KBM-7 (cell line): ENCODE results near the gene ARHGAP22.

Source experiments
- DNase-seq: peaks from one replicate; pipeline ENCODE4 v3.0.0-alpha.2; 2015
- in situ Hi-C: fragments of 300-500 bp; cut with MboI; formaldehyde crosslinking; loops from 2 replicates; pipeline ENCODE4 v1.14.3; 2020; ENCODE audit warnings: low sequenced_read_pairs, low pct_unique_long_range_greater_than_20kb, mixed read lengths

ARHGAP22 gene

GRCh38 chr10:48594803-48595538 lies 9.9 kb downstream of the ARHGAP22 start:
- in situ Hi-C loops: no loop called here
- no peak for DNase-seq

GRCh38 chr10:48594371-48594770 lies 10.5 kb downstream of the ARHGAP22 start:
- in situ Hi-C loops: no loop called here

DNA sequence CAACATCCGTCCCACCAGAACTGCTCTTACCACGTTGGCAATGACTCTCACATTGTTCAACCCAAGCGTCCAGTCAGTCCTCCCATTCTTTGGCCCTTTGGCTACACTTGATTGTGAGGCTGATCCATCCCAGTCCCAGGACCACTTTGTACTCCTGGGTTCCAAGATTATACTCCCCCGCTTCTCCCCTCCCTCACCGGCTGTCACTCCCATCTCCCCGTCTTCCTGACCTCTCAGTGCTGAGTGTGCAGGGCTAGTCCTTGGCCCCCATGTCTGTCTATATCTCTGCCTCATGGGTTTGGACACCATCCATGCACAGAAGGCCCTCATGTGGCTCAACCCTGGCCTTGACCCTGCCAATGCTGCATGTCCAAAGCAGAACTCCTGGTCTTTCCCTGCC lies 12.5 kb downstream of the ARHGAP22 start:
- no peak for DNase-seq
- in situ Hi-C loops: no loop called here

More at GRCh38 chr10:48594371-48594770, 10.5 kb downstream of the ARHGAP22 start:
- no peak for DNase-seq

- in situ Hi-C loops: no loop called here
- DNase-seq: no peak
These were observed 13.9 kb downstream of the ARHGAP22 start for GRCh38 chr10:48590945-48591344.

DNA sequence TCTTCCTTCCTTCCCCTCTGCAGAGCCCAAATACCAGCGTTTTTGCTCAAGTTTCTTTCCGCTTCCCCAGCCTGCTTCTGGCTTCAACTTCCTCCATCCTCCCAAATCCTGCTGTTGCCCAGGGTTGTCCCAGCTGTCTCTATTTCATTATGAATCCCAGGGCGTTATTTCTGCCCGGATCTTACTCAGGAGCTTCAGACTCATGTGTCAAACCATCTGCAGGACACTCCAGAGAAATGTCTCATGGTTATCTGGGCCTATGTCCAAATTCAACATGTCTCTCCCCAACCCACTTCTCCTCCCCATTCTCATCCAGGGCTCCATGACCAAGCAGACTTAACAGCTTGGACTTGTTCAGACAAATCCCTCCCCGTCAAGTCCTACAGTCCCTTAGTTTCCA lies 15.6 kb downstream of the ARHGAP22 start:
- in situ Hi-C loops: no loop called here
- no peak for DNase-seq

GRCh38 chr10:48587819-48588218 lies 17.1 kb downstream of the ARHGAP22 start:
- no peak for DNase-seq
- in situ Hi-C loops: no loop called here

DNA sequence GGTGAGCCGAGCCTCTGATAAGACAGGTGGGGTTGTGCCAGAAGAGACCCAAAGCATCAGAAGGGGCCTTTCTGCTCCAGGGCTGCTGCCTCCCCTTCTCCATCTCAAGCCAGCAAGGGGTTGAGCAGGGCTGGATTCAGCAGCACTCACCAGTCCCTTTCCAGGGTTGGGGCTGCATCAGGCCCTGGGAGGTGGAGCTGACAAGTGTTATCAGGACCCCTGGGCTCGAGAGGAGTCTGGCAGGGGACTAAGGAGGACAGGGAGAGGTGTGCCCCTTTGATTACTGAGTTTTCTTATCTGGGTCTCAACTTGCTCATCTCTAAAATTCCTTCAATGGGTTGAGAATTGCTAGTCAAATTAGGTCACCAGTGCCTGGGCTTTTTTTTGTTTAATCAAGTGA lies 17.8 kb downstream of the ARHGAP22 start:
- DNase-seq: no peak
- in situ Hi-C loops: no loop called here

DNA sequence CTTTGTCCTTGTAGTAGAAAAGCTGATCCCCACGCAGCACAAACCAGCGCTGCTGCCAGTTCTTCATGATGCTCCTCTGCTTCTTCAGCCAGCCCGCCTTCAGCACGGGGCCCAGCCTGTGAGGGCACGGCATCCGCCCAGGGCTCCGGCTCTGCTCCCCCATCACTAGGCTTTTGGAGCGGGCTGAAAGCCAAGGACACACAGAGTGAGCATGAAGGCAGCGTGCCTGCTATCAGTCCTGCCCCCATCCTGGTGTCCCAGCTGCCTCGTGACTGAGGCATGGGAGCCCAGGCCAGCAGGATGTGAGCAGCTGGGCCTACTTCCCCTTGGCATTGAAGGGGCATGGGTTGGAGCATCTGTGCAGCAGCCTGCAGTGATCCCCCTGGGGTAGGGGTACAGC lies 21.9 kb downstream of the ARHGAP22 start:
- DNase-seq: no peak
- in situ Hi-C loops: no loop called here

DNA sequence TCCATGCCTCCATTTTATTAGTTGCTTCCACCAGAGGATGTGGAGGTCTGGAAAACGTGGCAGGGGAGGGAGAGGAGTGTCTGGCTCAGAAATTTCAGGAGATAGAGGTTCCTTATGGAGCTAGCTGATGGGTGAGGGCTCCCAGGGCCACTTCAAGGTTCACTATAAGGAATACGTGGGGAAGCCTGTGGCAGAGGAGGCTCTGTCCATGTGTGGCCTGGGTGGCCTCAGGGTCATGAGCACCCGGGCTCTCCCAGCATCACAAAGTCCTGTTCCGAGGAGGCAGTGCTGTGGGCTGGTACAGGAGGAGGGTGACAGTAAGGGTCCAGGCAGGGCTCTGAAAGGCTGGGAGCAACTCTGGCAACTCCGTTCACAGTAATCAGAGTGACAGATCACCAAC lies 24.6 kb downstream of the ARHGAP22 start:
- in situ Hi-C loops: no loop called here
- no peak for DNase-seq

DNA sequence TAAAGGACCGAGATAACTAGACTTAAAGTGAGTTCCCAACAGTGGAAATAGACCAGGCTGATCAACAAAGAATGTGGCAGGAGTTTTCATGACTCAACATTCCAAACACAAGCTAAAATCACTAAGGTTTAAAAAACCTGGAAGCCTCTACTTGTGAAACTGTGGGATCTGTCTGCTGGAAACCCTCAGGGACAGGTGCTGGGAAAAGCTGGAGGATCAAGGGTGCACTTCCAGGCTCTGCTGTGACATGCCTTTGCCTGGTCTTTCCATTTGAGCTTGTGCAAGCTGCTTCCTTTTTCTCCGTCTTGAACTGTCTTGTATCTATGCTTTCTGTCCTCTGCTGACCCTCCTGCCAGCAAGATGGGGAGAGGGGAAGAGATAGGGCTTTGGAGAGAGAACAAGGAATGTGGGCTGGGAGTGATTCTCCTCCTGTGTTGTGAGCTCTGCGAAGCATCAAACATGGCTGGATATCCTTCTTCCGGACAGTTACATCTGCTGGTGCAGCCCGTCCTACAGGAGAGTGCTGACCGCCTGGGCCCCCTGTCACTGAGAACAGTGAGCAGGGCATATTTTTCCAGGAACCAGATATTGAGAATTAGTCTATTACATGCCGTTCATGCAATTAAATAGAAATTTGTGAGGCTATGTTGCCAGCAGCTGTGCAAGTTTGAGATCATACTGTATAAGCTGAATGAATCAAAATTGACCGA lies 25.5 kb downstream of the ARHGAP22 start:
- peak; percentile 37 for DNase-seq
- in situ Hi-C loops: no loop called here

DNA sequence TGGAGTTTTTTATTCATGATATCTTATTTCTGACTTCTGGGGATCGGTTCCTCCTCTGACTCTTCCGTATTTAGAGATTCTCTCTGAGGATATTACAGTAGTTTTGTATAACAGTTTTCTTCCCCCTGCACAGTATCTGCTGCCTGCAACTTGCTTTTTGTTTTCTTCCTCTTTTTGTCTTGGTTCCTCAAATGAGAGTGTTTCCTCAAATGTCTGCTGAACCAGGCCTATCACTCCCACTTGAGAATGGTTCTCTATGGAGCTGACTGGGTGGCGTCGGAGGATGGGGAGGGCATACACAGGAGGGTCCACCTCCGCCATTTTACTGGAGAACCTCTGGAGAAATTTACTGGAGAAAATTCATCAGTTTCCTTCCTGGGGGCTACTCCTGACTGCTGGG lies 27.7 kb downstream of the ARHGAP22 start:
- peak; percentile 96 for DNase-seq
- in situ Hi-C loops: no loop called here

- in situ Hi-C loops: no loop called here
- DNase-seq: no peak
These were observed 28.4 kb downstream of the ARHGAP22 start for GRCh38 chr10:48576501-48576900.

GRCh38 chr10:48575901-48576300 lies 29.0 kb downstream of the ARHGAP22 start:
- in situ Hi-C loops: no loop called here
- no peak for DNase-seq

- in situ Hi-C loops: no loop called here
These were observed 30.0 kb downstream of the ARHGAP22 start for GRCh38 chr10:48574817-48575380.

DNA sequence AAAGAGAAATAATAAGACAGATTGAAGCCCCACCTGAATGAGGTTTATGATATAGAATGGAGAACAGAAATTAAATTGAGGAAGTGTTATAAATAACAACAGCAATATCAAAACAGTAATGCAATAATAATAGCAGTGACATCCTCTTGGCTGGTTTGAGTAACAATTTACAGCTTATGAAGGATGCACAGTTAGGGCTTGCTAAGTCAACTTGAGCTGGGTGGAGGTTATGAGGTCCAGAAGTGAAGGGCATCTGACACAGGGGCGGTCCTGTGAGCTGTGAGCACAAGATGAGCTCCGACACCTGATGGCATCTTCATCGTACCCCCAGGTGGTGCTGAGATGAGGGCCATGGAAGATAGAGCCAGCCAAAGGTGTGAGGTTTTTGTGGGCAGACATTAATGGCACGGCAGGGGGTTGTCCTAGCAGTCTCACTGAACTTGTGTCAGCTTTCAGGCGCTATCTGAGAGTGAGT lies 30.5 kb downstream of the ARHGAP22 start:
- in situ Hi-C loops: no loop called here
- DNase-seq: no peak

More at GRCh38 chr10:48574817-48575380, 30.0 kb downstream of the ARHGAP22 start:
- no peak for DNase-seq

DNA sequence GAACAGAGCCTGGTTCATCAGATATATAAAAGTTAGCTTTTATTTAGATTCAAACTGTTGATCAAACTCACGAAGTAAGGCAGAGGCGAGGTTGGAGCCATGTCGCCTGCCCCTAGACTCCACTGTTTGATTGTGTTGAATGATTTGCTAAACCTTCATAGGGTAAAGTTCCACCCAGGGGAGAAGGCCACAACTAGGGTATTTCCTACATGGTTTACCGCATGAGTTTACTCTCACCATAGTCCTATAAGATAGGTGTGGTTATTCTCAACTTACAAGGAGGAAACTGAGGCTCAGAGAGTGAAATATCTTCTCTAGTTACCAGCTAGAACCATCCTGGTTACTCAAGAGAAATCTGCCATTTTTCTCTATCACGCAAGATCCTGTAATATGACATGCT lies 31.8 kb downstream of the ARHGAP22 start:
- in situ Hi-C loops: no loop called here
- DNase-seq: no peak

GRCh38 chr10:48572414-48572813 lies 32.5 kb downstream of the ARHGAP22 start:
- in situ Hi-C loops: no loop called here
- no peak for DNase-seq

DNA sequence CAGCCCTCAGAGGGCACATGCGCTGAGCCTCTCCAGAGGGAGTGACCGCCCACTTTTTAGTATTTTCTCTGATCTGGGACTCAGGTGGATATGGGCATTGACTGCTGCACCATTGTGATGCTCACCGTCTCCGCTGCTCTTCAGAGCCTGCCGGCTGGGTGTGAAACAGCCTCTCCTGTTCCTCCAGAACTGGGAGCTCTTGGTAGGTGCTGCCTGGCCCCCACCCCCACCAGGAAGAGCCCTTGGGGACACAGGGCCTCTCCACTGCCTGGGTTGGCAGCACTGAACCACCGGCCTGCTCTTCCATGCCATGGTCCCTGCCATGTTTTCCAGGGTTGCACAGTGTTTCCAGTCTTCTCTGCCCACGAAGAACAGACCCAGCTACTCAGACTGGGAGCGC lies 36.3 kb downstream of the ARHGAP22 start:
- in situ Hi-C loops: no loop called here
- DNase-seq: no peak

DNA sequence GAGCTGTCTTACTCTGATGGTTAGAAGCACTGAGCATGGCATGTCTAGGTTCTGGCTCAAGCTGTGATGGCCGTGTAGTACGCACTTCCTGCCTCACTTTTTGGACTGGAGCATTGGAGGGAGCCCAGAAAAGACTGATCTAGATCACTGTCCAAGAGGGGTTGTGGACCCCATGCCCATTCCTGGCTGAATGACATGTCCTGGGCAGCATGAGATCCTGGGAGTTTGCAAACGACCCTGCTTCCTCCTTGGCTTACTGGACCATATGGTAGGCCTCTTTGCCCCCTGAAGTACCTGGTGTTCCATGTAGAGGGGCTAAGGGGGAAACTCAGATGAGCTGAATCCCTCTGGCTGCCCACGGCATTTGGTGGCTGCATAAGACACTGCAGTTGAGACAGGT lies 36.7 kb downstream of the ARHGAP22 start:
- DNase-seq: no peak
- in situ Hi-C loops: no loop called here

GRCh38 chr10:48567346-48567745 lies 37.5 kb downstream of the ARHGAP22 start:
- no peak for DNase-seq
- in situ Hi-C loops: no loop called here
